ENCODE results near the gene MPST. TPM values are rescaled to one million over a fixed set of nuclear protein-coding genes. Genes with fewer than 3 reads are reported as not detected.

Gene MPST
- polyA plus RNA-seq, 1 donor from 2014 or later, result 56.0 TPM

DNA sequence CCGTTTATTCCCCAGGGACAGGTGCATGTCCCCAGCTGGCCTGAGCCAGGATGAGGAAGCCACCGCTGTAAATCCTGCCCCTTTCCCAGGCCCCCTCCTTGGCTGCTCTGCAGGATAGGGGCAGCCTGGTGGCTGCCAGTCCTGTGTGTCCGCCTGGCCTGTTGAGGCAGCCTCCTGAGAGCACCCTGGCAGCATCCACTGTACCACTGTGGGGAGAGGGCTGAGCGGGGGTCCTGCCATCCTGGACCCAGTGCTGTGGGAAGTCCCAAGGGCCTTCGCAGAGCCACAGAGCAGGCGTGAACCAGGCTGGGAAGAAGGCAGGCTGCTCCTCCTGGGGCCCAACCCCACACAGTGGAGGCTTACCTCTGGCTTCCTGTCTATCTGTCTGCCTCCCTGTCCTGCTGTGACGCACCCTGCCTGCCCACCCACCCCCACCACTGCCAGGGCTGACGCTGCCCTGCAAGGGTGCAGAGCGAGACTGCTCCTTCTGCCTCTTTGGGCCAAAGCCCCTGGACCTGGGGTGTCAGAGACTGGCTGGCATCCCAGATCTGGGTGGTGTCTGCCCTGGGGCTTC, 40.4 kb downstream of the MPST start:
- H3K9me3 ChIP-seq (ENCODE audit: low read length), result no peaks in the 10 kb centered on the region
- TF ChIP-seq EP300 (conservative IDR thresholded peaks at IDR 0.05; ENCODE audit: poor library complexity, severe bottlenecking) (no peak), EZH2 (IDR thresholded peaks at IDR 0.05; ENCODE audit: borderline replicate concordance, insufficient read depth, low read length, poor library complexity, severe bottlenecking) (no peak), MXI1 (conservative IDR thresholded peaks at IDR 0.05; ENCODE audit: poor library complexity, severe bottlenecking) (no peak), POLR2AphosphoS5 (IDR thresholded peaks at IDR 0.05) (no peak), TAF1 (IDR thresholded peaks at IDR 0.05; ENCODE audit: low read depth) (no peak), RAD21 (conservative IDR thresholded peaks at IDR 0.05) (no peak), SMC3 (conservative IDR thresholded peaks at IDR 0.05; ENCODE audit: poor library complexity) (no peak)
- TF ChIP-seq, protein P1, sequence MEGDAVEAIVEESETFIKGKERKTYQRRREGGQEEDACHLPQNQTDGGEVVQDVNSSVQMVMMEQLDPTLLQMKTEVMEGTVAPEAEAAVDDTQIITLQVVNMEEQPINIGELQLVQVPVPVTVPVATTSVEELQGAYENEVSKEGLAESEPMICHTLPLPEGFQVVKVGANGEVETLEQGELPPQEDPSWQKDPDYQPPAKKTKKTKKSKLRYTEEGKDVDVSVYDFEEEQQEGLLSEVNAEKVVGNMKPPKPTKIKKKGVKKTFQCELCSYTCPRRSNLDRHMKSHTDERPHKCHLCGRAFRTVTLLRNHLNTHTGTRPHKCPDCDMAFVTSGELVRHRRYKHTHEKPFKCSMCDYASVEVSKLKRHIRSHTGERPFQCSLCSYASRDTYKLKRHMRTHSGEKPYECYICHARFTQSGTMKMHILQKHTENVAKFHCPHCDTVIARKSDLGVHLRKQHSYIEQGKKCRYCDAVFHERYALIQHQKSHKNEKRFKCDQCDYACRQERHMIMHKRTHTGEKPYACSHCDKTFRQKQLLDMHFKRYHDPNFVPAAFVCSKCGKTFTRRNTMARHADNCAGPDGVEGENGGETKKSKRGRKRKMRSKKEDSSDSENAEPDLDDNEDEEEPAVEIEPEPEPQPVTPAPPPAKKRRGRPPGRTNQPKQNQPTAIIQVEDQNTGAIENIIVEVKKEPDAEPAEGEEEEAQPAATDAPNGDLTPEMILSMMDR (IDR thresholded peaks at IDR 0.05; ENCODE audit: poor library complexity, severe bottlenecking), result no peak
- TF ChIP-seq, protein P2, sequence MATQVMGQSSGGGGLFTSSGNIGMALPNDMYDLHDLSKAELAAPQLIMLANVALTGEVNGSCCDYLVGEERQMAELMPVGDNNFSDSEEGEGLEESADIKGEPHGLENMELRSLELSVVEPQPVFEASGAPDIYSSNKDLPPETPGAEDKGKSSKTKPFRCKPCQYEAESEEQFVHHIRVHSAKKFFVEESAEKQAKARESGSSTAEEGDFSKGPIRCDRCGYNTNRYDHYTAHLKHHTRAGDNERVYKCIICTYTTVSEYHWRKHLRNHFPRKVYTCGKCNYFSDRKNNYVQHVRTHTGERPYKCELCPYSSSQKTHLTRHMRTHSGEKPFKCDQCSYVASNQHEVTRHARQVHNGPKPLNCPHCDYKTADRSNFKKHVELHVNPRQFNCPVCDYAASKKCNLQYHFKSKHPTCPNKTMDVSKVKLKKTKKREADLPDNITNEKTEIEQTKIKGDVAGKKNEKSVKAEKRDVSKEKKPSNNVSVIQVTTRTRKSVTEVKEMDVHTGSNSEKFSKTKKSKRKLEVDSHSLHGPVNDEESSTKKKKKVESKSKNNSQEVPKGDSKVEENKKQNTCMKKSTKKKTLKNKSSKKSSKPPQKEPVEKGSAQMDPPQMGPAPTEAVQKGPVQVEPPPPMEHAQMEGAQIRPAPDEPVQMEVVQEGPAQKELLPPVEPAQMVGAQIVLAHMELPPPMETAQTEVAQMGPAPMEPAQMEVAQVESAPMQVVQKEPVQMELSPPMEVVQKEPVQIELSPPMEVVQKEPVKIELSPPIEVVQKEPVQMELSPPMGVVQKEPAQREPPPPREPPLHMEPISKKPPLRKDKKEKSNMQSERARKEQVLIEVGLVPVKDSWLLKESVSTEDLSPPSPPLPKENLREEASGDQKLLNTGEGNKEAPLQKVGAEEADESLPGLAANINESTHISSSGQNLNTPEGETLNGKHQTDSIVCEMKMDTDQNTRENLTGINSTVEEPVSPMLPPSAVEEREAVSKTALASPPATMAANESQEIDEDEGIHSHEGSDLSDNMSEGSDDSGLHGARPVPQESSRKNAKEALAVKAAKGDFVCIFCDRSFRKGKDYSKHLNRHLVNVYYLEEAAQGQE (IDR thresholded peaks at IDR 0.05; ENCODE audit: borderline replicate concordance), result no peak
- H3K27ac ChIP-seq (ENCODE audit: low read length), result no peak overlapping the region
- no peak overlapping the region for H3K4me3 ChIP-seq (ENCODE audit: low read length)
- no peaks in the 10 kb centered on the region for H3K79me2 ChIP-seq (replicated peaks; ENCODE audit: insufficient read depth, low read length)
- H2AFZ ChIP-seq (ENCODE audit: low read depth, low read length), result no peak overlapping the region
- no peak overlapping the region for H3K9ac ChIP-seq (ENCODE audit: low read length)
- no peaks in the 10 kb centered on the region for H3K36me3 ChIP-seq (ENCODE audit: insufficient read depth, low read length)
- no peaks in the 10 kb centered on the region for H3F3A ChIP-seq (ENCODE audit: insufficient read depth, low read length, poor library complexity, severe bottlenecking)
- H3K27me3 ChIP-seq (ENCODE audit: insufficient read depth, low read depth, low read length), result no peaks in the 10 kb centered on the region
- H4K20me1 ChIP-seq (ENCODE audit: insufficient read depth), result no peaks in the 10 kb centered on the region
- H3K4me2 ChIP-seq (ENCODE audit: low read length), result no peak overlapping the region
- H3K9me2 ChIP-seq (ENCODE audit: insufficient read depth, low read length), result no peaks in the 10 kb centered on the region

DNA sequence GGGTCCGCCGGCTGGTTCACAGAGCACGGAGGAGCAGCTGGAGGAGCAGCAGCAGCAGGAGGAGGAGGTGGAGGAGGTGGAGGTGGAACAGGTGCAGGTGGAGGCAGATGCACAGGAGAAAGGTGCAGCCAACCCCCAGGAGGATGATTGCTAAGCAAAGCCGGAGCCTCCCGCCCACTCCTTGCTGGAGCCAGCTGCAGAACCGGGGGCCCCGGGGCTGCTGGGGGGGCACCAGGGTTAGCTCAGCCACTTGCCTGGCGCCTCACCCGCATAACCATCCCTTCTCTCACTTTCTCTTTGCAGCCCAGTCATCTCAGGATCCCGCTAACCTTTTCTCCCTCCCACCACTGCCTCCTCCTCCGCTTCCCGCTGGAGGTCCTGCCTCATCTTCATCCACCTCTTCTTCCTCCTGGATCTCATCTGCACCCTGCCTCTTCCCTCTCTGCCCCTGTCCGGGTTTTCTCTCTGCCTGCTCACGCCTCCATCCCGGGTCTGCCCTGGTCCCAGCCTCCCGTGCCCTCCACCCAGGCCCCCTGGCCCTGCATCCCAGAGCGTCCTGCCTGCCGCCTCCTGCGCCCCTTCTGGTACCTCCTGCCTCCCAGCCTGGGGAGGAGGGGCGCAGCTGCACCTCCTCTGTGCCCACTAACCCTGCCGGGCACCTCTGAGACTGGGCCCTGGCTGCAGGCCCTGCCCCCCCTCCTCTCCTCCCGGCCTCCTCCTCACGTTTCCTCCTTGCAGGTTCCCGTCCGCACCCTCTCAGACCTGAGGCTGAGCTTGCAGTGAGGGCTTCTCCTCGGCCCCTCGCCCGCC, 41.5 kb downstream of the MPST start:
- H3K9me2 ChIP-seq (ENCODE audit: insufficient read depth, low read length), result no peaks in the 10 kb centered on the region
- H3K27me3 ChIP-seq (ENCODE audit: insufficient read depth, low read depth, low read length), result no peaks in the 10 kb centered on the region
- H3K9me3 ChIP-seq (ENCODE audit: low read length), result no peaks in the 10 kb centered on the region
- H3K4me3 ChIP-seq (ENCODE audit: low read length), result no peak overlapping the region
- no peak overlapping the region for H3K9ac ChIP-seq (ENCODE audit: low read length)
- no peak for TF ChIP-seq SMC3 (conservative IDR thresholded peaks at IDR 0.05; ENCODE audit: poor library complexity)
- TF ChIP-seq MXI1 (conservative IDR thresholded peaks at IDR 0.05; ENCODE audit: poor library complexity, severe bottlenecking), result no peak
- TF ChIP-seq EP300 (conservative IDR thresholded peaks at IDR 0.05; ENCODE audit: poor library complexity, severe bottlenecking), result no peak
- TF ChIP-seq, protein P1 (IDR thresholded peaks at IDR 0.05; ENCODE audit: poor library complexity, severe bottlenecking), result no peak
- no peak for TF ChIP-seq RAD21 (conservative IDR thresholded peaks at IDR 0.05)
- no peak for TF ChIP-seq POLR2AphosphoS5 (IDR thresholded peaks at IDR 0.05)
- TF ChIP-seq EZH2 (IDR thresholded peaks at IDR 0.05; ENCODE audit: borderline replicate concordance, insufficient read depth, low read length, poor library complexity, severe bottlenecking), result no peak
- TF ChIP-seq, protein P2 (IDR thresholded peaks at IDR 0.05; ENCODE audit: borderline replicate concordance), result no peak
- no peak for TF ChIP-seq TAF1 (IDR thresholded peaks at IDR 0.05; ENCODE audit: low read depth)
- H2AFZ ChIP-seq (ENCODE audit: low read depth, low read length), result no peak overlapping the region
- no peaks in the 10 kb centered on the region for H3K79me2 ChIP-seq (replicated peaks; ENCODE audit: insufficient read depth, low read length)
- no peaks in the 10 kb centered on the region for H3K36me3 ChIP-seq (ENCODE audit: insufficient read depth, low read length)
- H3F3A ChIP-seq (ENCODE audit: insufficient read depth, low read length, poor library complexity, severe bottlenecking), result no peaks in the 10 kb centered on the region
- H3K27ac ChIP-seq (ENCODE audit: low read length), result no peak overlapping the region
- no peak overlapping the region for H3K4me2 ChIP-seq (ENCODE audit: low read length)
- H4K20me1 ChIP-seq (ENCODE audit: insufficient read depth), result no peaks in the 10 kb centered on the region
